ENCODE results near the gene PERP.
"Not testable (repeated sequence)": the region's sequence is repeated elsewhere in the genome, so short reads cannot be mapped to it uniquely, and the experiment has no call there.

Gene PERP

GRCh38 chr6:138107078-138107751 is at the start of gene PERP:
TSS of gene PERP (minus strand) at chr6:138107419. CDS start at chr6:138107340, 79 bp downstream.
- peak; percentile 21 to 63 for DNase-seq (ENCODE audit: low read depth in 2 of 2)

- DNase-seq (ENCODE audit: low read depth in 2 of 2) = no peak
Observed at GRCh38 chr6:138155443-138155842, 48.2 kb upstream of the PERP start.

- DNase-seq (ENCODE audit: low read depth in 2 of 2) = no peak
Observed at GRCh38 chr6:138146544-138146943, 39.3 kb upstream of the PERP start.

GRCh38 chr6:138145402-138145801 is 38.2 kb upstream of the PERP start:
- DNase-seq (ENCODE audit: low read depth in 2 of 2) = no peak

GRCh38 chr6:138142806-138143205 is 35.6 kb upstream of the PERP start:
- no peak for DNase-seq (ENCODE audit: low read depth in 2 of 2)

GRCh38 chr6:138129190-138129589 is 22.0 kb upstream of the PERP start:
- DNase-seq (ENCODE audit: low read depth in 2 of 2) = no peak

GRCh38 chr6:138128096-138128495 is 20.9 kb upstream of the PERP start:
- DNase-seq (ENCODE audit: low read depth in 2 of 2) = no peak

- DNase-seq (ENCODE audit: low read depth in 2 of 2) = no peak
Observed at GRCh38 chr6:138124096-138124495, 16.9 kb upstream of the PERP start.

- DNase-seq (ENCODE audit: low read depth in 2 of 2) = no peak
Observed at GRCh38 chr6:138119976-138120375, 12.8 kb upstream of the PERP start.

GRCh38 chr6:138119229-138119628 is 12.0 kb upstream of the PERP start:
- DNase-seq (ENCODE audit: low read depth in 2 of 2) = not testable (repeated sequence)

GRCh38 chr6:138117376-138117914 is 10.2 kb upstream of the PERP start:
- no peak for DNase-seq (ENCODE audit: low read depth in 2 of 2)

- DNase-seq (ENCODE audit: low read depth in 2 of 2) = no peak
Observed at GRCh38 chr6:138116661-138116999, 9.4 kb upstream of the PERP start.

GRCh38 chr6:138115877-138116660 is 8.8 kb upstream of the PERP start:
- DNase-seq (ENCODE audit: low read depth in 2 of 2) = peak in 1 of 2 donors; percentile 19

GRCh38 chr6:138115201-138115600 is 8.0 kb upstream of the PERP start:
- no peak for DNase-seq (ENCODE audit: low read depth in 2 of 2)

GRCh38 chr6:138113588-138114210 is 6.5 kb upstream of the PERP start:
- DNase-seq (ENCODE audit: low read depth in 2 of 2) = no peak

GRCh38 chr6:138110229-138110628 is 3.0 kb upstream of the PERP start:
- DNase-seq (ENCODE audit: low read depth in 2 of 2) = no peak

- peak; percentile 59 to 76 for DNase-seq (ENCODE audit: low read depth in 2 of 2)
Observed at GRCh38 chr6:138109042-138109997, 2.1 kb upstream of the PERP start.

GRCh38 chr6:138107752-138108592 is 753 bp upstream of the PERP start:
- peak in 1 of 2 donors; percentile 6 for DNase-seq (ENCODE audit: low read depth in 2 of 2)

- DNase-seq (ENCODE audit: low read depth in 2 of 2) = no peak
Observed at GRCh38 chr6:138106665-138107077, 548 bp downstream of the PERP start.

GRCh38 chr6:138105880-138106664 is 1.1 kb downstream of the PERP start:
- DNase-seq (ENCODE audit: low read depth in 2 of 2) = no peak
